GM06990 (cell line): ENCODE measurements around the gene RNF4.

ENCODE experiments used
- DNase-seq: peaks from one replicate; pipeline ENCODE4 v3.0.0-alpha.2; 2011; ENCODE audit not compliant: insufficient read length; ENCODE audit errors: extremely low read depth
- H3K27me3 ChIP-seq: replicated peaks from 2 replicates; pipeline ENCODE4 v1.6.0; 2011; ENCODE audit warnings: low read length; ENCODE audit not compliant: control insufficient read depth, insufficient read depth
- H3K36me3 ChIP-seq: 2 replicates; pipeline ENCODE4 v1.5.1; 2011; ENCODE audit warnings: low read length; ENCODE audit not compliant: control insufficient read depth, insufficient read depth
- H3K4me3 ChIP-seq: replicated peaks from 2 replicates; pipeline ENCODE4 v1.5.1; 2011; ENCODE audit warnings: low read depth, mild to moderate bottlenecking, control low read depth, low read length
- CTCF ChIP-seq: IDR thresholded peaks from 2 replicates; pipeline ENCODE4 v1.5.1; 2011; ENCODE audit warnings: low read length, control low read depth, mild to moderate bottlenecking, inconsistent platforms; ENCODE audit not compliant: insufficient read depth, poor library complexity, severe bottlenecking

RNF4 gene

GRCh38 chr4:2503809-2504208 is 34.9 kb downstream of the RNF4 start:
- DNase-seq = no peak
- Histone ChIP-seq H3K27me3 (no peaks in the 10 kb centered on the region), H3K36me3 (peaks cover 31% of the 10 kb centered on the region), H3K4me3 (no peak overlapping the region)
- TF ChIP-seq CTCF = no peak

GRCh38 chr4:2507259-2507658 is 38.4 kb downstream of the RNF4 start:
- no peak for DNase-seq
- Histone ChIP-seq H3K27me3 (no peaks in the 10 kb centered on the region), H3K4me3 (no peak overlapping the region), H3K36me3 (peaks cover 27% of the 10 kb centered on the region)
- TF ChIP-seq CTCF = no peak

DNA sequence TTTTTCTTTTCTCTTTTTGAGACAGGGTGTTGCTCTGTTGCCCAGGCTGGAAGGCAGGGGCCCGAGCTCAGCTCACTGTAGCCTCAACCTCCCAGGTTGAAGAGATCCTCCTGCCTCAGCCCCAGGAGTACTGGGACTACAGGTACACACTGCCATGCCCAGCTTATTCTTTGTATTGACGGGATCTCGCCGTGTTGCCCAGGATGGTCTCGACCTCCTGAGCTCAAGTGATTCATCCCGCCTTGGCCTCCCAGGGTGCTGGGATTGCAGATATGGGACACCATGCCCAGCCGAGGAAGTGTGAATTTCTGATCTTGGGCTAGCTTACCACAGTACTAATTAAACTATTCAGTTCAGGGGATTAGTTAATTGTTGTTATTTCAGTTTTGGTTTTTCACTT is 38.9 kb downstream of the RNF4 start:
- Histone ChIP-seq H3K4me3 (no peak overlapping the region), H3K36me3 (peaks cover 33% of the 10 kb centered on the region), H3K27me3 (no peaks in the 10 kb centered on the region)
- DNase-seq = no peak
- no peak for TF ChIP-seq CTCF

DNA sequence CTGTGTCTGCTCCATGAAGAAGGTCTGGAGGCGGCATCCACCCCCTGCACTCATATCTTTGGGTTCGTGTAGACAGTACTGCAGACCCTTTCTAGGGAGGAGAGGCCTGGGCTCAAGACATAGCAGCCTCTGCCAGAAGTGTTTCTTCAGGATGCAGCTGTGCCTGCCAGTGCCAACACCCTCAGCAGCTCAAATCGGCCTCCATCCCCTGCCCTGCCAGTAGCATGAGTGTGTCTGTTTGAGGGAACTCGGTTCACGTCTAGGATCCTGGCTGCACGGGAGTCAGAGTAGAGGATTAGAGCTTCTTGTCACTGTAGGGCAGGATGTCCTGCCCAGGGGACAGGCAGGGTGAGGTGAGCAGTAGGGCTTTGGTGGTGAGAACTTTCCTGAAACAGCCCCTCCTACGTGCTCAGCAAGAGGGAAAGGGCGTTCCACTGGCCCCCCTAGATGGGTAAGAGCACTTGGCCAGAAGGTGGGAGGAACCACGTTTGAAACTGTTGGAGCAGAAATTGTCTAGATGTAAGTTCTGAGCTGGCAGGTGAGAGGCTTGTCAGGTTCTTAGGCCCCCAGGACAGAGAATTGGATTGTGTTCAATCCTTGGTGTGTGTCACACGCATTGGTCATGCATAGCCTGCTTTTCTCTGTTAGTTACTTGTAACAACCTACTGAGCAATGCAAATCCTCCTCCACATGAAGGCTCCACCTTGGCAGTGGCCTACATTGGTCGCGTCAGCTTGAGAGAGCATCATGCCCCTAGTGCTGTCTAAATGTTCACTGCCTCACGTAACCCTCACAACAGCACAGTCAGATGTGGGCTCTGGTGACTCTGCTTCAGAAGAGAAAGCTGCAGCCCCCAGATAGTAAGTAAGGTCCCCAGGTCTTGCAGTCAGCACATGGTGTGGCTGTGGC is 41.7 kb downstream of the RNF4 start:
- Histone ChIP-seq H3K4me3 (no peak overlapping the region), H3K36me3 (peaks cover 40% of the 10 kb centered on the region), H3K27me3 (no peaks in the 10 kb centered on the region)
- no peak for TF ChIP-seq CTCF
- DNase-seq = no peak

GRCh38 chr4:2511645-2512131 is 42.8 kb downstream of the RNF4 start:
- peak; percentile 45 for DNase-seq
- Histone ChIP-seq H3K4me3 (no peak overlapping the region), H3K36me3 (peaks cover 42% of the 10 kb centered on the region), H3K27me3 (no peaks in the 10 kb centered on the region)
- no peak for TF ChIP-seq CTCF
